Epithelial cell of esophagus (primary cell): ENCODE measurements around the gene GLRX2.
"Not testable (repeated sequence)": the region's sequence is repeated elsewhere in the genome, so short reads cannot be mapped to it uniquely, and the experiment has no call there.

Source experiments
- DNase-seq: peaks from one replicate; pipeline ENCODE4 v3.0.0; 2010; ENCODE audit warnings: low read depth
- H3K4me3 ChIP-seq: 2 replicates; pipeline ENCODE4 v1.5.1; 2011; ENCODE audit warnings: mild to moderate bottlenecking, low read length, control low read depth
- CTCF ChIP-seq: IDR thresholded peaks from 2 replicates; pipeline ENCODE4 v1.5.1; 2011; ENCODE audit warnings: low read depth, mild to moderate bottlenecking, low read length, control low read depth, inconsistent platforms; ENCODE audit not compliant: insufficient read depth; ENCODE audit errors: missing control alignments

GLRX2 gene

DNA sequence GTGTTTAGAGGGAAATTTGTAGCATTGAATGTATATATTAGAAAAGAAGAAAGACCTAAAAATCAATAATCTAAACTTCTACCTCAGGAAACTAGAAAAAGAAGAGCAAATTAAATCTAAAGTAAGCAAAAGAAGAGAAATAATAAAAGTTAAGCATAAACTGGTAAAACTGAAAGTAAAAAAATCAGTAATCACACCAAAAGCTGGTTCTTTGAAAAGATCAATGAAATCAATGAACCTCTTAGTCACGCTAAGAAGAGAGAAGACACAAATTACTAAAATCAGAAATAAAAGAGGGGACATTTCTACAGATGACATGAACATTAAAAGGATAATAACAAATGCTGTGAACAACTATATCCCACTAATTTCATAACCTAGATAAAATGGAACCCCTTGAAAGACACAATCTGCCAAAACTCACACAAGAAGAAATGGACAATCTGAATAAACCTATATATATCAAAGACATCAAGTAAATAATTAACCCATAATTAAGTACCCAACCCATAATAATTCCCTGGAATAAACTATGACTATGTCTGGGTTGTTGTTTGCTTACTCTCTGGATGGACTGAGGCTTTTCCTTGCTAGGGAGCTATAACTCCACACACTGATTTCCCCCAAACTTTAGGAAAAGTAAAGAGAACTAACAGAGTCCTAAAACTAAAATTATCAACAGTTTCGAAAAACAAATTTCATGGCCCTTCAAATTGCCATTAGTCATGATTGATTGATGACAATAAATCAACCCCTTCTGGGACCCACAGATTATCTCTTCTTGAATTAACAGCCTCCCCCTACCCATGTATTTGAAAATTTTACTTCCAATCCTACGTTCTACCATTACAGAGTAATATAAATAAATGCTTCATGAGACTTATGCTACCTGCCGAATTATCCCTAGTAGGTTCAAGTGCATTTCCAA lies 13.9 kb upstream of the GLRX2 start:
- TF ChIP-seq CTCF: no peak
- no peak overlapping the region for H3K4me3 ChIP-seq
- DNase-seq: no peak

GRCh38 chr1:193118194-193118593 lies 13.0 kb upstream of the GLRX2 start:
- no peak for TF ChIP-seq CTCF
- no peak overlapping the region for H3K4me3 ChIP-seq
- no peak for DNase-seq

DNA sequence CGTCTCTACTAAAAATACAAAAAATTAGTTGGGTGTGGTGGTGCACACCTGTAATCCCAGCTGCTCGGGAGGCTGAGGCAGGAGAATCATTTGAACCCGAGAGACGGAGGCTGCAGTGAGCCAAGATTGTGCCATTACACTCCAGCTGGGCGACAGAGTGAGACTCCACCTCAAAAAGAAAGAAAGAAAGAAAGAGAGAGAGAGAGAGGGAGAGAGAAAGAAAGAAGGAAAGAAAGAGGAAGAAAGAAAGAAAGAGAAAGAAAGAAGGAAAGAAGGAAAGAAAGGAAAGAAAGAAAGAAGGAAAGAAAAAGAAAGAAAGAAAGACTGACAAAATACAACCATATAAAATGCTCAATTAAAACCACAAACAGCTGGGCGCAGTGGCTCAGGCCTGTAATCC lies 12.0 kb upstream of the GLRX2 start:
- H3K4me3 ChIP-seq, DNase-seq: not testable (repeated sequence)

- peak; percentile 97 for DNase-seq
- TF ChIP-seq CTCF: no peak
These were observed 10.5 kb upstream of the GLRX2 start for GRCh38 chr1:193115629-193116227.

DNA sequence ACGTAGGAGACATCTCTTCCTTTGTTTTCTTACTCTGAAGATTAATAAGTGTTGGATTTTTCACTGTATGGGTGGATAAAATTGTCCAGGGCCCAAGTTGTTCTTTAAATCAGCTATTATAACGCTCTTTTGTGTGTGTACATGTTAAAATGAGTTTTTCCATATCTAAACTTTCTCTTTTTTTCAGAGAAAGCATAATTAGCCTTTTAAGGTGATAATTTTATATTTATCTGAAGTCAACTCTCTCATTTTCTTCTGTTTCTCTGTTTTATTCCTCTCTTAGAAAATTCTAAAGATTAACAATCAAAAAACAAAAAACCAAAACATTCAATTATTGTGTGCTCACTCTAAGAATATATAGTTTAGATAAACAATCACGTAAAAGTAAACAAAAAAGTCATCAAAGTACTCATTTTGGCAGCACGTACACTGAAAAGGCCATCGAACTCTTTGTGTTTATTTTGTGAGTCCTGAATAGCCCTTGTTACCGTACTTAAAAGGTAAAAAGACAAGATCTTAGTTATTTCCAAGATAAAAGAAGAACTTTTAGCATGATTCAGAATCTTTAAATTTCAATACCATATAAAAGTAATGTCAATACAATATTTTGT lies 9.4 kb upstream of the GLRX2 start:
- no peak for TF ChIP-seq CTCF
- no peak for DNase-seq
- H3K4me3 ChIP-seq: no peak overlapping the region

More at GRCh38 chr1:193115629-193116227, 10.5 kb upstream of the GLRX2 start:
- no peak overlapping the region for H3K4me3 ChIP-seq

GRCh38 chr1:193113992-193114332 lies 8.7 kb upstream of the GLRX2 start:
- DNase-seq: no peak
- no peak for TF ChIP-seq CTCF
- no peak overlapping the region for H3K4me3 ChIP-seq

- TF ChIP-seq CTCF: no peak
- H3K4me3 ChIP-seq: no peak overlapping the region
- no peak for DNase-seq
These were observed 8.2 kb upstream of the GLRX2 start for GRCh38 chr1:193113258-193113991.
